PC-3 (cell line): ENCODE data around the gene STARD3. TPM values are rescaled to one million over a fixed set of nuclear protein-coding genes. Genes with fewer than 3 reads are reported as not detected.
"Not testable (repeated sequence)": the region's sequence is repeated elsewhere in the genome, so short reads cannot be mapped to it uniquely, and the experiment has no call there.

Experiments used
- ATAC-seq: fragments of 200-7000 bp; cut with Tn5 transposase; 2 replicates; pipeline ENCODE4 v1.9.1; 2020; ENCODE audit warnings: mild to moderate bottlenecking, moderate library complexity
- BruUV-seq: library from RNA; stranded (reverse); fragments of 400-500 nt; replicated peaks from 2 replicates; lab custom pipeline; 2021; lab: Mats Ljungman, UMichigan
- CTCF ChIA-PET: fragments of 300-600 bp; sonication (Branson Sonifier 250); formaldehyde crosslinking; loops from one replicate; lab custom pipeline; 2022; ENCODE audit warnings: antibody characterized with exemption; lab: Charles Lee
- POLR2A ChIA-PET: fragments of 300-600 bp; sonication (Branson Sonifier 250); formaldehyde crosslinking; loops from one replicate; lab custom pipeline; 2022; ENCODE audit warnings: antibody characterized with exemption; ENCODE audit not compliant: unreplicated experiment; lab: Charles Lee
- DNase-seq: peaks from one replicate; pipeline ENCODE4 v3.0.0-alpha.2; 2015
- H2AFZ ChIP-seq: fragments of 300-600 bp; sonication (generic); 2 replicates; pipeline ENCODE4 v1.6.0; 2016; ENCODE audit warnings: antibody characterized with exemption, low read length
- H3F3A ChIP-seq: fragments of 300-600 bp; sonication (generic); one replicate; pipeline ENCODE4 v1.6.0; 2017; ENCODE audit warnings: antibody characterized with exemption, low read length, control low read depth, mild to moderate bottlenecking; ENCODE audit not compliant: unreplicated experiment
- H3K27ac ChIP-seq: fragments of 300-600 bp; sonication (generic); 2 replicates; pipeline ENCODE4 v1.5.1; 2016; ENCODE audit warnings: mild to moderate bottlenecking, low read length
- H3K27me3 ChIP-seq: fragments of 300-600 bp; sonication (generic); 2 replicates; pipeline ENCODE4 v1.6.1; 2016; ENCODE audit warnings: low read length, mixed read lengths
- H3K36me3 ChIP-seq: fragments of 300-600 bp; sonication (generic); 2 replicates; pipeline ENCODE4 v1.6.1; 2016; ENCODE audit warnings: low read depth, mixed run types, low read length, mixed read lengths
- H3K4me1 ChIP-seq: fragments of 300-600 bp; sonication (generic); 2 replicates; pipeline ENCODE4 v1.5.1; 2016; ENCODE audit warnings: low read length; ENCODE audit not compliant: insufficient read depth
- H3K4me2 ChIP-seq: fragments of 300-600 bp; sonication (generic); 2 replicates; pipeline ENCODE4 v1.6.0; 2016; ENCODE audit warnings: low read length
- H3K4me3 ChIP-seq: fragments of 300-600 bp; sonication (generic); 2 replicates; pipeline ENCODE4 v1.5.1; 2016; ENCODE audit warnings: mild to moderate bottlenecking, low read length, mixed read lengths
- H3K79me2 ChIP-seq: fragments of 300-600 bp; sonication (generic); 2 replicates; pipeline ENCODE4 v1.6.1; 2017; ENCODE audit warnings: low read length, mixed read lengths
- H3K9ac ChIP-seq: fragments of 300-600 bp; sonication (generic); 2 replicates; pipeline ENCODE4 v1.6.0; 2016; ENCODE audit warnings: mild to moderate bottlenecking, low read length
- H3K9me2 ChIP-seq: fragments of 300-600 bp; sonication (generic); replicated peaks from 2 replicates; pipeline ENCODE4 v1.6.1; 2016; ENCODE audit warnings: mixed run types, low read length, mixed read lengths
- H3K9me3 ChIP-seq: fragments of 300-600 bp; sonication (generic); 2 replicates; pipeline ENCODE4 v1.6.1; 2016; ENCODE audit warnings: low read length, mixed read lengths
- H4K20me1 ChIP-seq: fragments of 300-600 bp; sonication (generic); 2 replicates; pipeline ENCODE4 v1.6.1; 2016; ENCODE audit warnings: low read length, mixed read lengths
- CTCF ChIP-seq: fragments of 300-600 bp; sonication (generic); conservative IDR thresholded peaks from 2 replicates; pipeline ENCODE4 v1.5.1; 2017; ENCODE audit warnings: antibody characterized with exemption, low read depth, mild to moderate bottlenecking, low read length
- EZH2 ChIP-seq: fragments of 300-600 bp; sonication (generic); IDR thresholded peaks from one replicate; pipeline ENCODE4 v1.6.1; 2017; ENCODE audit warnings: antibody characterized with exemption, mild to moderate bottlenecking, low read length; ENCODE audit not compliant: unreplicated experiment
- EZH2phosphoT487 ChIP-seq: fragments of 300-600 bp; sonication (generic); IDR thresholded peaks from 2 replicates; pipeline ENCODE4 v1.6.1; 2018; ENCODE audit warnings: mild to moderate bottlenecking, antibody characterized with exemption, low read length, borderline replicate concordance
- intact Hi-C: fragments of 100-400 bp; cut with micrococcal nuclease; formaldehyde crosslinking; loops from 2 replicates; pipeline ENCODE4 v1.9.0; 2023
- total RNA-seq: library from RNA; depleted of rRNA; stranded (reverse); fragments of >200 nt; gene quantifications from 2 replicates; pipeline ENCODE4 v1.2.3, GENCODE V29; 2014

STARD3 gene
- total RNA-seq, 1 experiment from 2014 or later, result 30.5 TPM

GRCh38 chr17:39696731-39697130 is 59.8 kb downstream of the STARD3 start:
- intact Hi-C loops, result no loop called here
- H3K27me3 ChIP-seq, result no peaks in the 10 kb centered on the region
- TF ChIP-seq EZH2phosphoT487, result no peak
- BruUV-seq, result no TSS peak
- ChIA-PET CTCF (no interaction called here), POLR2A (no interaction called here)
- no peak overlapping the region for H3K9ac ChIP-seq
- H2AFZ ChIP-seq, result no peak overlapping the region
- no peaks in the 10 kb centered on the region for H3K9me3 ChIP-seq
- peaks cover 10% of the 10 kb centered on the region for H3K4me1 ChIP-seq
- H3K4me3 ChIP-seq, result no peak overlapping the region
- ATAC-seq, result no peak
- H4K20me1 ChIP-seq, result no peaks in the 10 kb centered on the region
- H3K4me2 ChIP-seq, result no peak overlapping the region
- H3K9me2 ChIP-seq, result no peaks in the 10 kb centered on the region
- H3K79me2 ChIP-seq, result peaks cover 24% of the 10 kb centered on the region
- no peaks in the 10 kb centered on the region for H3F3A ChIP-seq
- H3K27ac ChIP-seq, result no peak overlapping the region
- H3K36me3 ChIP-seq, result no peaks in the 10 kb centered on the region
- DNase-seq, result no peak

DNA sequence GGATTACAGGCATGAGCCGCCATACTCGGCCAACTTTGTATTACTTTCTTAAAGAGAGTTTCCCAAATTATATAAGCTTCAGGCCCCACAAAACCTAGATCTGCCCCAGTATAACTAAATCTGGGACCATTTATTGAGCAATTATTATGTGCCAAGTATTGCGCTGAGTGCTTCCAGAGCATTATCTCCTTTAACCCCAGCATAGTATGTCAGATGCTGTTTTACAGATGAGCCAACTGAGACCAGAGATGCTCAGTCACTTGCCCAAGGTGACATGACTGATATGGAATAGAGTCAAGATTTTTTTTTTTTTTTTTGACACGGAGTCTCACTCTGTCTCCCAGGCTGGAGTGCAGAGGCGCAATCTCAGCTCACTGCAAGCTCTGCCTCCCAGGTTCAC is 61.0 kb downstream of the STARD3 start:
- BruUV-seq, result no TSS peak
- no peaks in the 10 kb centered on the region for H3K27me3 ChIP-seq
- no peaks in the 10 kb centered on the region for H3K36me3 ChIP-seq
- ATAC-seq (no peak), DNase-seq (no peak)
- H3K9ac ChIP-seq, result no peak overlapping the region
- no peak overlapping the region for H3K27ac ChIP-seq
- TF ChIP-seq CTCF (no peak), EZH2 (no peak), EZH2phosphoT487 (no peak)
- ChIA-PET CTCF (no interaction called here), POLR2A (no interaction called here)
- H3K4me3 ChIP-seq, result no peak overlapping the region
- no peak overlapping the region for H3K4me2 ChIP-seq
- H3K9me3 ChIP-seq, result no peaks in the 10 kb centered on the region
- H2AFZ ChIP-seq, result no peak overlapping the region
- H4K20me1 ChIP-seq, result no peaks in the 10 kb centered on the region
- H3F3A ChIP-seq, result no peaks in the 10 kb centered on the region
- intact Hi-C loops, result no loop called here
- peaks cover 37% of the 10 kb centered on the region for H3K79me2 ChIP-seq
- peaks cover 23% of the 10 kb centered on the region for H3K4me1 ChIP-seq
- no peaks in the 10 kb centered on the region for H3K9me2 ChIP-seq

GRCh38 chr17:39699157-39699817 is 62.3 kb downstream of the STARD3 start:
- POLR2A ChIA-PET, H3K9me2 ChIP-seq, H3K27me3 ChIP-seq, intact Hi-C loops, H3F3A ChIP-seq, H3K9me3 ChIP-seq, H3K27ac ChIP-seq, DNase-seq, H3K36me3 ChIP-seq, ATAC-seq, H4K20me1 ChIP-seq: not testable (repeated sequence)
- Histone ChIP-seq H3K9ac (peak overlapping the region; percentile 82), H3K4me1 (peaks cover 34% of the 10 kb centered on the region), H3K4me3 (peak overlapping the region; percentile 88), H3K4me2 (peak overlapping the region; percentile 84), H3K79me2 (peaks cover 46% of the 10 kb centered on the region), H2AFZ (peak overlapping the region; percentile 57)
- CTCF ChIA-PET, result interaction anchor here (1.4 kb wide), 1 partner anchor 34 kb away, joined by 3 read pairs; the partner anchor contains the start of gene TCAP
- BruUV-seq, result TSS peak; percentile 69
